ENCODE data around the gene SPOCK1. TPM values are rescaled to one million over a fixed set of nuclear protein-coding genes. Genes with fewer than 3 reads are reported as not detected.

SPOCK1 gene
- total RNA-seq, 1 donor from 2014 or later = 3.7 TPM

GRCh38 chr5:137453483-137454080, 45.5 kb downstream of the SPOCK1 start:
- Histone ChIP-seq H3K27me3 (ENCODE audit: control insufficient read depth in 3 of 3, insufficient read depth in 3 of 3, low read length in 3 of 3) (no peaks in the 10 kb centered on the region), H3K9ac (ENCODE audit: low read depth in 1 of 3, low read length in 3 of 3) (no peak overlapping the region), H3K36me3 (ENCODE audit: control insufficient read depth in 3 of 3, insufficient read depth in 3 of 3, low read length in 3 of 3) (no peaks in the 10 kb centered on the region), H3K4me3 (ENCODE audit: low read length in 3 of 3) (no peak overlapping the region), H3K4me1 (ENCODE audit: control insufficient read depth in 3 of 3, insufficient read depth in 3 of 3, low read length in 3 of 3) (no peaks in the 10 kb centered on the region), H3K27ac (ENCODE audit: low read depth, low read length) (no peak overlapping the region), H3K9me3 (ENCODE audit: control insufficient read depth in 3 of 3, low read length in 3 of 3) (no peaks in the 10 kb centered on the region)

- Histone ChIP-seq H3K9ac (ENCODE audit: low read depth in 1 of 3, low read length in 3 of 3) (no peak overlapping the region), H3K27ac (ENCODE audit: low read depth, low read length) (no peak overlapping the region), H3K36me3 (ENCODE audit: control insufficient read depth in 3 of 3, insufficient read depth in 3 of 3, low read length in 3 of 3) (no peaks in the 10 kb centered on the region), H3K4me3 (ENCODE audit: low read length in 3 of 3) (no peak overlapping the region), H3K9me3 (ENCODE audit: control insufficient read depth in 3 of 3, low read length in 3 of 3) (no peaks in the 10 kb centered on the region), H3K4me1 (ENCODE audit: control insufficient read depth in 3 of 3, insufficient read depth in 3 of 3, low read length in 3 of 3) (no peaks in the 10 kb centered on the region), H3K27me3 (ENCODE audit: control insufficient read depth in 3 of 3, insufficient read depth in 3 of 3, low read length in 3 of 3) (no peaks in the 10 kb centered on the region)
Measured at GRCh38 chr5:137450759-137451158, 48.4 kb downstream of the SPOCK1 start.

- no peaks in the 10 kb centered on the region for H3K4me1 ChIP-seq (ENCODE audit: control insufficient read depth in 3 of 3, insufficient read depth in 3 of 3, low read length in 3 of 3)
- no peaks in the 10 kb centered on the region for H3K27me3 ChIP-seq (ENCODE audit: control insufficient read depth in 3 of 3, insufficient read depth in 3 of 3, low read length in 3 of 3)
- H3K9me3 ChIP-seq (ENCODE audit: control insufficient read depth in 3 of 3, low read length in 3 of 3) = no peaks in the 10 kb centered on the region
- no peak overlapping the region for H3K4me3 ChIP-seq (ENCODE audit: low read length in 3 of 3)
- H3K9ac ChIP-seq (ENCODE audit: low read depth in 1 of 3, low read length in 3 of 3) = no peak overlapping the region
- H3K27ac ChIP-seq (ENCODE audit: low read depth, low read length) = no peak overlapping the region
- no peaks in the 10 kb centered on the region for H3K36me3 ChIP-seq (ENCODE audit: control insufficient read depth in 3 of 3, insufficient read depth in 3 of 3, low read length in 3 of 3)
Measured at GRCh38 chr5:137448868-137449267, 50.3 kb downstream of the SPOCK1 start.

- no peak overlapping the region for H3K9ac ChIP-seq (ENCODE audit: low read depth in 1 of 3, low read length in 3 of 3)
- H3K9me3 ChIP-seq (ENCODE audit: control insufficient read depth in 3 of 3, low read length in 3 of 3) = no peaks in the 10 kb centered on the region
- H3K4me1 ChIP-seq (ENCODE audit: control insufficient read depth in 3 of 3, insufficient read depth in 3 of 3, low read length in 3 of 3) = peaks cover 0 to 7% (median 0%) of the 10 kb centered on the region in 3 donors
- H3K27ac ChIP-seq (ENCODE audit: low read depth, low read length) = no peak overlapping the region
- H3K27me3 ChIP-seq (ENCODE audit: control insufficient read depth in 3 of 3, insufficient read depth in 3 of 3, low read length in 3 of 3) = no peaks in the 10 kb centered on the region
- no peaks in the 10 kb centered on the region for H3K36me3 ChIP-seq (ENCODE audit: control insufficient read depth in 3 of 3, insufficient read depth in 3 of 3, low read length in 3 of 3)
- no peak overlapping the region for H3K4me3 ChIP-seq (ENCODE audit: low read length in 3 of 3)
Measured at GRCh38 chr5:137446615-137447014, 52.5 kb downstream of the SPOCK1 start.

GRCh38 chr5:137446151-137446550, 53.0 kb downstream of the SPOCK1 start:
- H3K9ac ChIP-seq (ENCODE audit: low read depth in 1 of 3, low read length in 3 of 3) = no peak overlapping the region
- H3K27me3 ChIP-seq (ENCODE audit: control insufficient read depth in 3 of 3, insufficient read depth in 3 of 3, low read length in 3 of 3) = no peaks in the 10 kb centered on the region
- H3K36me3 ChIP-seq (ENCODE audit: control insufficient read depth in 3 of 3, insufficient read depth in 3 of 3, low read length in 3 of 3) = no peaks in the 10 kb centered on the region
- no peaks in the 10 kb centered on the region for H3K9me3 ChIP-seq (ENCODE audit: control insufficient read depth in 3 of 3, low read length in 3 of 3)
- H3K27ac ChIP-seq (ENCODE audit: low read depth, low read length) = no peak overlapping the region
- peaks cover 0 to 7% (median 0%) of the 10 kb centered on the region in 3 donors for H3K4me1 ChIP-seq (ENCODE audit: control insufficient read depth in 3 of 3, insufficient read depth in 3 of 3, low read length in 3 of 3)
- no peak overlapping the region for H3K4me3 ChIP-seq (ENCODE audit: low read length in 3 of 3)

- Histone ChIP-seq H3K4me1 (ENCODE audit: control insufficient read depth in 3 of 3, insufficient read depth in 3 of 3, low read length in 3 of 3) (peaks cover 0 to 7% (median 0%) of the 10 kb centered on the region in 3 donors), H3K9ac (ENCODE audit: low read depth in 1 of 3, low read length in 3 of 3) (no peak overlapping the region), H3K27ac (ENCODE audit: low read depth, low read length) (no peak overlapping the region)
Measured at GRCh38 chr5:137442660-137443059, 56.5 kb downstream of the SPOCK1 start.

GRCh38 chr5:137441476-137441875, 57.6 kb downstream of the SPOCK1 start:
- H3K9ac ChIP-seq (ENCODE audit: low read depth in 1 of 3, low read length in 3 of 3) = no peak overlapping the region
- peaks cover 0 to 7% (median 0%) of the 10 kb centered on the region in 3 donors for H3K4me1 ChIP-seq (ENCODE audit: control insufficient read depth in 3 of 3, insufficient read depth in 3 of 3, low read length in 3 of 3)
- no peaks in the 10 kb centered on the region for H3K27me3 ChIP-seq (ENCODE audit: control insufficient read depth in 3 of 3, insufficient read depth in 3 of 3, low read length in 3 of 3)
- H3K27ac ChIP-seq (ENCODE audit: low read depth, low read length) = no peak overlapping the region
- no peak overlapping the region for H3K4me3 ChIP-seq (ENCODE audit: low read length in 3 of 3)
- H3K36me3 ChIP-seq (ENCODE audit: control insufficient read depth in 3 of 3, insufficient read depth in 3 of 3, low read length in 3 of 3) = no peaks in the 10 kb centered on the region
- no peaks in the 10 kb centered on the region for H3K9me3 ChIP-seq (ENCODE audit: control insufficient read depth in 3 of 3, low read length in 3 of 3)

More at GRCh38 chr5:137442660-137443059, 56.5 kb downstream of the SPOCK1 start:
- no peaks in the 10 kb centered on the region for H3K27me3 ChIP-seq (ENCODE audit: control insufficient read depth in 3 of 3, insufficient read depth in 3 of 3, low read length in 3 of 3)
- H3K36me3 ChIP-seq (ENCODE audit: control insufficient read depth in 3 of 3, insufficient read depth in 3 of 3, low read length in 3 of 3) = no peaks in the 10 kb centered on the region
- no peak overlapping the region for H3K4me3 ChIP-seq (ENCODE audit: low read length in 3 of 3)
- H3K9me3 ChIP-seq (ENCODE audit: control insufficient read depth in 3 of 3, low read length in 3 of 3) = no peaks in the 10 kb centered on the region

GRCh38 chr5:137440795-137441194, 58.3 kb downstream of the SPOCK1 start:
- Histone ChIP-seq H3K27ac (ENCODE audit: low read depth, low read length) (no peak overlapping the region), H3K9ac (ENCODE audit: low read depth in 1 of 3, low read length in 3 of 3) (no peak overlapping the region), H3K4me1 (ENCODE audit: control insufficient read depth in 3 of 3, insufficient read depth in 3 of 3, low read length in 3 of 3) (peaks cover 0 to 7% (median 0%) of the 10 kb centered on the region in 3 donors), H3K9me3 (ENCODE audit: control insufficient read depth in 3 of 3, low read length in 3 of 3) (no peaks in the 10 kb centered on the region), H3K4me3 (ENCODE audit: low read length in 3 of 3) (no peak overlapping the region), H3K27me3 (ENCODE audit: control insufficient read depth in 3 of 3, insufficient read depth in 3 of 3, low read length in 3 of 3) (no peaks in the 10 kb centered on the region), H3K36me3 (ENCODE audit: control insufficient read depth in 3 of 3, insufficient read depth in 3 of 3, low read length in 3 of 3) (no peaks in the 10 kb centered on the region)

GRCh38 chr5:137439645-137440044, 59.5 kb downstream of the SPOCK1 start:
- H3K27ac ChIP-seq (ENCODE audit: low read depth, low read length) = no peak overlapping the region
- no peak overlapping the region for H3K4me3 ChIP-seq (ENCODE audit: low read length in 3 of 3)
- H3K36me3 ChIP-seq (ENCODE audit: control insufficient read depth in 3 of 3, insufficient read depth in 3 of 3, low read length in 3 of 3) = no peaks in the 10 kb centered on the region
- H3K9me3 ChIP-seq (ENCODE audit: control insufficient read depth in 3 of 3, low read length in 3 of 3) = no peaks in the 10 kb centered on the region
- H3K4me1 ChIP-seq (ENCODE audit: control insufficient read depth in 3 of 3, insufficient read depth in 3 of 3, low read length in 3 of 3) = peaks cover 0 to 7% (median 0%) of the 10 kb centered on the region in 3 donors
- no peaks in the 10 kb centered on the region for H3K27me3 ChIP-seq (ENCODE audit: control insufficient read depth in 3 of 3, insufficient read depth in 3 of 3, low read length in 3 of 3)
- H3K9ac ChIP-seq (ENCODE audit: low read depth in 1 of 3, low read length in 3 of 3) = no peak overlapping the region

- no peaks in the 10 kb centered on the region for H3K36me3 ChIP-seq (ENCODE audit: control insufficient read depth in 3 of 3, insufficient read depth in 3 of 3, low read length in 3 of 3)
- H3K9me3 ChIP-seq (ENCODE audit: control insufficient read depth in 3 of 3, low read length in 3 of 3) = no peaks in the 10 kb centered on the region
- H3K27me3 ChIP-seq (ENCODE audit: control insufficient read depth in 3 of 3, insufficient read depth in 3 of 3, low read length in 3 of 3) = no peaks in the 10 kb centered on the region
- peaks cover 0 to 7% (median 0%) of the 10 kb centered on the region in 3 donors for H3K4me1 ChIP-seq (ENCODE audit: control insufficient read depth in 3 of 3, insufficient read depth in 3 of 3, low read length in 3 of 3)
- no peak overlapping the region for H3K27ac ChIP-seq (ENCODE audit: low read depth, low read length)
- no peak overlapping the region for H3K4me3 ChIP-seq (ENCODE audit: low read length in 3 of 3)
- H3K9ac ChIP-seq (ENCODE audit: low read depth in 1 of 3, low read length in 3 of 3) = no peak overlapping the region
Measured at GRCh38 chr5:137438932-137439331, 60.2 kb downstream of the SPOCK1 start.
